Keratinocyte (primary cell): Measurements from ENCODE around the gene RXRA. TPM values are rescaled to one million over a fixed set of nuclear protein-coding genes. Genes with fewer than 3 reads are reported as not detected.

ENCODE experiments used
- DNase-seq: peaks from one replicate; pipeline ENCODE4 v3.0.0-alpha.2; 2011; ENCODE audit warnings: low read depth, missing footprints, low spot score
- FAIRE-seq: peaks from 2 replicates; lab custom pipeline; 2011; peaks lifted over from hg19 to GRCh38; lab: Jason Lieb, UNC
- H2AFZ ChIP-seq: 2 replicates; pipeline ENCODE4 v1.6.0; 2012; ENCODE audit warnings: low read length, control low read depth, inconsistent platforms; ENCODE audit not compliant: control insufficient read depth
- H3K27ac ChIP-seq: 2 replicates; pipeline ENCODE4 v1.5.1; 2011; ENCODE audit warnings: low read length; ENCODE audit not compliant: control insufficient read depth, insufficient read depth
- H3K27me3 ChIP-seq: 3 replicates; pipeline ENCODE4 v1.6.0; 2011; ENCODE audit warnings: low read length; ENCODE audit not compliant: control insufficient read depth, insufficient read depth; ENCODE audit errors: extremely low read depth
- H3K36me3 ChIP-seq, 2 experiments: 2 replicates in 1 of 2; 3 replicates in 1 of 2; pipeline ENCODE4 v1.5.1; 2011; ENCODE audit warnings: low read length in 2 of 2, mild to moderate bottlenecking in 1 of 2; ENCODE audit not compliant: control insufficient read depth in 2 of 2, insufficient read depth in 2 of 2; ENCODE audit errors: extremely low read depth in 1 of 2
- H3K4me1 ChIP-seq: 3 replicates; pipeline ENCODE4 v1.5.1; 2011; ENCODE audit warnings: low read length; ENCODE audit not compliant: control insufficient read depth, insufficient read depth; ENCODE audit errors: extremely low read depth
- H3K4me2 ChIP-seq: 3 replicates; pipeline ENCODE4 v1.6.0; 2011; ENCODE audit warnings: low read depth, low read length; ENCODE audit not compliant: control insufficient read depth, insufficient read depth; ENCODE audit errors: extremely low read depth
- H3K4me3 ChIP-seq, 3 experiments: fragments of 200-600 bp in 1 of 3; sonication (generic) in 1 of 3; 2 replicates in 2 of 3; 3 replicates in 1 of 3; pipeline ENCODE4 v1.5.1; 2011 to 2016; ENCODE audit warnings: low read length in 3 of 3, mild to moderate bottlenecking in 3 of 3, control low read depth in 2 of 3, inconsistent platforms in 1 of 3, low read depth in 1 of 3, mixed read lengths in 1 of 3, mixed run types in 1 of 3, moderate library complexity in 1 of 3; ENCODE audit not compliant: control insufficient read depth in 2 of 3, insufficient read depth in 2 of 3; ENCODE audit errors: extremely low read depth in 1 of 3
- H3K79me2 ChIP-seq: 2 replicates; pipeline ENCODE4 v1.6.0; 2012; ENCODE audit warnings: low read length; ENCODE audit not compliant: control insufficient read depth, insufficient read depth
- H3K9ac ChIP-seq: 3 replicates; pipeline ENCODE4 v1.6.0; 2011; ENCODE audit warnings: low read length; ENCODE audit not compliant: control insufficient read depth, insufficient read depth; ENCODE audit errors: extremely low read depth
- H3K9me1 ChIP-seq: 3 replicates; pipeline ENCODE4 v1.6.0; 2011; ENCODE audit warnings: low read length; ENCODE audit not compliant: control insufficient read depth, insufficient read depth; ENCODE audit errors: extremely low read depth
- H3K9me3 ChIP-seq: 2 replicates; pipeline ENCODE4 v1.5.1; 2012; ENCODE audit warnings: low read depth, low read length; ENCODE audit not compliant: control insufficient read depth
- H4K20me1 ChIP-seq: 3 replicates; pipeline ENCODE4 v1.6.0; 2011; ENCODE audit warnings: low read length; ENCODE audit not compliant: control insufficient read depth, insufficient read depth; ENCODE audit errors: extremely low read depth
- CTCF ChIP-seq, 3 experiments: IDR thresholded peaks in 1 of 3; conservative IDR thresholded peaks in 1 of 3; optimal IDR thresholded peaks in 1 of 3; 2 replicates in 2 of 3; 3 replicates in 1 of 3; pipeline versions ENCODE3 to v1.5.1; 2011; ENCODE audit warnings: low read length in 3 of 3, mild to moderate bottlenecking in 3 of 3, moderate library complexity in 2 of 3, control low read depth in 1 of 3, inconsistent platforms in 1 of 3; ENCODE audit not compliant: insufficient read depth in 2 of 3; ENCODE audit errors: extremely low read depth in 1 of 3
- EZH2 ChIP-seq: IDR thresholded peaks from one replicate; pipeline ENCODE4 v1.6.1; 2012; ENCODE audit warnings: inconsistent platforms, mild to moderate bottlenecking, low read length, moderate library complexity
- dilution Hi-C: fragments of 300-500 bp; cut with MboI; formaldehyde crosslinking; loops from one replicate; pipeline ENCODE4 v1.7.0; 2020; ENCODE audit warnings: low sequenced_read_pairs; ENCODE audit not compliant: extremely low pct_ligation_motif_present
- polyA plus RNA-seq, 5 experiments: library from polyadenylated mRNA; depleted of rRNA in 3 of 5; stranded (reverse) in 3 of 5; stranded (forward) in 1 of 5; unstranded in 1 of 5; fragments of >200 nt; gene quantifications; 1 replicate in 1 of 5; 2 replicates in 3 of 5; 3 replicates in 1 of 5; pipeline versions ENCODE4 v1.2.1 to v1.2.3, GENCODE V29; 2011 to 2012; ENCODE audit warnings: missing spikeins in 2 of 5, low read depth in 1 of 5, low replicate concordance in 1 of 5

Gene RXRA
- polyA plus RNA-seq, 1 donor (not counting 4 experiments of a cell fraction or from before 2014, with no cell fraction given), result 9.7 TPM

GRCh38 chr9:134316449-134317160 lies 9.7 kb upstream of the RXRA start:
- Histone ChIP-seq H3K9me3 (no peaks in the 10 kb centered on the region), H3K4me3 (no peak overlapping the region), H3K79me2 (no peaks in the 10 kb centered on the region), H3K4me1 (no peaks in the 10 kb centered on the region), H3K36me3 (no peaks in the 10 kb centered on the region), H3K4me2 (no peak overlapping the region), H3K9me1 (no peaks in the 10 kb centered on the region), H2AFZ (no peak overlapping the region), H4K20me1 (no peaks in the 10 kb centered on the region), H3K9ac (no peak overlapping the region), H3K27me3 (peaks cover 32% of the 10 kb centered on the region), H3K27ac (no peak overlapping the region)
- TF ChIP-seq EZH2 (no peak), CTCF (optimal IDR thresholded peaks at IDR 0.05 in 1 of 3, IDR thresholded peaks at IDR 0.05 in 1 of 3, conservative IDR thresholded peaks at IDR 0.05 in 1 of 3; ENCODE audit: extremely low read depth in 1 of 3, insufficient read depth in 2 of 3, low read length in 3 of 3) (no peak)
- FAIRE-seq (no peak), DNase-seq (no peak)
- dilution Hi-C loops, result no loop called here

- no peak overlapping the region for H3K27ac ChIP-seq
- H3K4me1 ChIP-seq, result no peaks in the 10 kb centered on the region
- H3K4me2 ChIP-seq, result no peak overlapping the region
- no peak overlapping the region for H3K4me3 ChIP-seq
- H3K27me3 ChIP-seq, result peaks cover 32% of the 10 kb centered on the region
- H4K20me1 ChIP-seq, result no peaks in the 10 kb centered on the region
- H3K36me3 ChIP-seq, result no peaks in the 10 kb centered on the region
- H3K9me3 ChIP-seq, result no peaks in the 10 kb centered on the region
- FAIRE-seq (no peak), DNase-seq (no peak)
- H3K9ac ChIP-seq, result no peak overlapping the region
- dilution Hi-C loops, result no loop called here
- no peak overlapping the region for H2AFZ ChIP-seq
- no peak for TF ChIP-seq EZH2
- TF ChIP-seq CTCF (optimal IDR thresholded peaks at IDR 0.05 in 1 of 3, IDR thresholded peaks at IDR 0.05 in 1 of 3, conservative IDR thresholded peaks at IDR 0.05 in 1 of 3; ENCODE audit: extremely low read depth in 1 of 3, insufficient read depth in 2 of 3, low read length in 3 of 3), result no peak
- no peaks in the 10 kb centered on the region for H3K9me1 ChIP-seq
- no peaks in the 10 kb centered on the region for H3K79me2 ChIP-seq
Measured at GRCh38 chr9:134317400-134317789, 8.9 kb upstream of the RXRA start.
